Stimulated activated CD8-positive, alpha-beta memory T cell treated with anti-CD3 and anti-CD28 coated beads, Interleukin-2, amount 100 ng/mL, for 1 hour (primary cell): ENCODE measurements around the gene PPM1J.
"Not testable (repeated sequence)": the region's sequence is repeated elsewhere in the genome, so short reads cannot be mapped to it uniquely, and the experiment has no call there.

Experiments used
- DNase-seq, 2 donors: peaks; one replicate each; pipeline ENCODE4 v3.0.0-alpha.2; 2020; ENCODE audit warnings: low read depth in 2 of 2

The PPM1J gene

GRCh38 chr1:112721966-112722524, 6.9 kb upstream of the PPM1J start:
- DNase-seq, result no peak

GRCh38 chr1:112721294-112721693, 6.2 kb upstream of the PPM1J start:
- DNase-seq, result not testable (repeated sequence)

- no peak for DNase-seq
Observed at GRCh38 chr1:112720800-112721199, 5.7 kb upstream of the PPM1J start.

- no peak for DNase-seq
Observed at GRCh38 chr1:112719706-112720105, 4.6 kb upstream of the PPM1J start.

- DNase-seq, result peak; percentile 30 to 58
Observed at GRCh38 chr1:112718691-112719418, 3.7 kb upstream of the PPM1J start.

- DNase-seq, result no peak
Observed at GRCh38 chr1:112717263-112717873, 2.2 kb upstream of the PPM1J start.

GRCh38 chr1:112716133-112716720, 1.1 kb upstream of the PPM1J start:
- DNase-seq, result peak; percentile 57 to 61

GRCh38 chr1:112714313-112715263, 544 bp downstream of the PPM1J start:
- no peak for DNase-seq

- DNase-seq, result no peak
Observed at GRCh38 chr1:112713466-112714312, 1.4 kb downstream of the PPM1J start.

GRCh38 chr1:112712701-112713128, 2.4 kb downstream of the PPM1J start:
- no peak for DNase-seq

GRCh38 chr1:112712191-112712590, 2.9 kb downstream of the PPM1J start:
- DNase-seq, result no peak

GRCh38 chr1:112711670-112712069, 3.5 kb downstream of the PPM1J start:
- no peak for DNase-seq

GRCh38 chr1:112711041-112711440, 4.1 kb downstream of the PPM1J start:
- DNase-seq, result no peak

GRCh38 chr1:112710586-112710985, 4.5 kb downstream of the PPM1J start:
- no peak for DNase-seq

GRCh38 chr1:112710159-112710558, 5.0 kb downstream of the PPM1J start:
- no peak for DNase-seq

- no peak for DNase-seq
Observed at GRCh38 chr1:112708489-112708888, 6.6 kb downstream of the PPM1J start.

GRCh38 chr1:112708002-112708448, 7.1 kb downstream of the PPM1J start:
- DNase-seq, result no peak

- DNase-seq, result peak; percentile 30 to 46
Observed at GRCh38 chr1:112707221-112708001, 7.7 kb downstream of the PPM1J start.

GRCh38 chr1:112706505-112707220, 8.5 kb downstream of the PPM1J start, which contains the start of gene RHOC:
Gene RHOC (minus strand): TSS chr1:112707127. CDS start chr1:112703799, 3,328 bp downstream.
- no peak for DNase-seq
